ENCODE measurements around the gene ARAF.
A peak's percentile ranks its signal among the peaks of the same experiment; 100 is the strongest.
"Not testable (repeated sequence)": the region's sequence is repeated elsewhere in the genome, so short reads cannot be mapped to it uniquely, and the experiment has no call there.

Gene ARAF

DNA sequence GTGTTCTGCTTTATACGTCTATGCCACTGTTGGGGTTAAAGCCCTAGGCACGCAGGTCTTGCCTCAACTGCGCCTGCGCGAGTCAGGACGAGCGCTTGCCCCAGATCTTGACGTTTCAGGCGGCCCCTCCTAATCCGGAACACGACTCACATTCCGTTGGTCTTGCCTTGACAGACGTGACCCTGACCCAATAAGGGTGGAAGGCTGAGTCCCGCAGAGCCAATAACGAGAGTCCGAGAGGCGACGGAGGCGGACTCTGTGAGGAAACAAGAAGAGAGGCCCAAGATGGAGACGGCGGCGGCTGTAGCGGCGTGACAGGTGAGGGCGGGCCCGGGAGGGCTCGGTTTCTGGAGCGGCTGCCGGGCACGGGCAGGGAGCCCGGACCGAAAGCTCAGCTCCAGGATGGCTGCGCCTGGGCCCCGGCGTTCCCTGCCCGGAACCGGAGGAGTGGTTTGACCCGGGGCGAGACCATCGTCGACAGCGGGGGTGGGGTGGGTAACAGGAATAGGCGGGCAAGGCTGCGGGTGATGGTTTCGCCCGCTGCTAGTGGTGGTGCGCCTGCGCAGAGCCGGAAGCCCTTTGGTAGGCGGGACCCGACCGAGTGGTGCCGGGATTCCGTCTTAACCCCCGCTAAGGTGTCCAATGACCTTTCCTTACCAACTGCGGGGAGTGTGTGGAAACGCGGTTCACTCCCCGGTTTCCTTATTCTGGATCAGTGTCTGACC, at the start of gene ARAF:
TSS of gene ARAF (plus strand) at position 272 of the 725 bp plus-strand sequence. CDS start 1,763 bp downstream, outside the sequence.
- peak; percentile 69 for DNase-seq (ENCODE audit: low spot score)

DNA sequence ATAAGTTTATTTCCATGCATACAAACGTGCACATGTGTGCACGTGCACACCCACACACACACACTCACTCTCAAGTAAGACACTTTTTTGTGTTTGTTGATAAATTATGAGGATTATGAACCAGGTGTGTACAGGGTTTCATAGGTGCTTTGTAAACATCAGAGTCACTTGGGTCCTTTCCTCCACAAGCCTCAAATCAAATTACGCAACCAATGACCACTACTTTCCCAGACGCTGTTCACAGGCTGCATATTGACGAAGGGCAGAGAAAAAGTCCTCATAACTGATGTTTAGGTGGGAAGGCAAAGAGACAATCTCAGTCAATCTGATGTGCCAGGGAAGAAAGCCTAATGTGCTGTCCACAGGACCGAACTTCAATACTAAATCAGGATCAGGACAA, 48.6 kb upstream of the ARAF start:
- not testable (repeated sequence) for DNase-seq (ENCODE audit: low spot score)

DNA sequence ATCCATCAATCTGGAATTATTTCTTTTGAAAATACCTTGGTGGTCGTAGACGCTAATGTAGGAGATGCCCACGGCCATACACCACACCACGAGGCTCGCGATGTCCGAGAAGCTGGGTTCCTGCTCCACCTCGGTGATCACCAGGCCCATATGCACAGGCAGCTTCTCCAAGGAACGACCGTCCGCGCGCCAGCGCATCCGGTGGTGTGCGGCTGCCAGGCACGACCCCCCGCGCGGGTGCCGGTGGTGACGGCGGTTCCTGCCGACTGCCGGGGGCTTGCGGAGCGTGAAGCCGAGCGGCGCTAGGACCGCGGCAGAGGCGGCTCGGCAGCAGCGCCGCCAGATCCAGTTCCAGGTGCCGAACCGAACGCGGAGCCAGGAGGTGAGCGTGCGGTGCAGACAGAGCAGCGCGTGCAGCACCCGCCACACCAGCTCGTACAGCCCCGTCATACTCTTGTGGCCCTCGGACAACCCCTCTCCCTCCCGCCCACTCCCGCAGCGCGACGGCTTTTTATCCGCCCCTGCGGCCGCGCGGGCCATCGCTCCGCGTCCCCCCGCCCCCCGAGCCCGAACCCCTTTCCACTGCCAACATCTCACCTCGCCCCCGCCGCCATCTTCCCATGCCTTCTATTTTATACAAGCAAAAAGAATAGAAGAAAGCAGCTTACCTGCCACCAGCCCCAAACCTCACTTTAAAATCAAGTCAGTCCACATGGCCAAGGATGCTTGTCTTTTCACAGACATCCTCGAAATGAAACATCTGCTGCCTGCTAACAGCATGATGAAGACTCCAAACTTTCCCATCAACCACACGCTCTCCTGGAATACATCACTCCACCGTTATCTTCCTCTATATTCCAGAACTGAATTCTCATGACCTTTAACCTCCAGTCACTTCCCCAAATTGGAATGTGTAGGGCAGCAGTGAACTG, 47.7 kb upstream of the ARAF start:
- DNase-seq (ENCODE audit: low spot score) = not testable (repeated sequence)

GRCh38 chrX:47514533-47515235, 46.3 kb upstream of the ARAF start:
- no peak for DNase-seq (ENCODE audit: low spot score)

GRCh38 chrX:47515941-47516665, 44.9 kb upstream of the ARAF start:
- no peak for DNase-seq (ENCODE audit: low spot score)

DNA sequence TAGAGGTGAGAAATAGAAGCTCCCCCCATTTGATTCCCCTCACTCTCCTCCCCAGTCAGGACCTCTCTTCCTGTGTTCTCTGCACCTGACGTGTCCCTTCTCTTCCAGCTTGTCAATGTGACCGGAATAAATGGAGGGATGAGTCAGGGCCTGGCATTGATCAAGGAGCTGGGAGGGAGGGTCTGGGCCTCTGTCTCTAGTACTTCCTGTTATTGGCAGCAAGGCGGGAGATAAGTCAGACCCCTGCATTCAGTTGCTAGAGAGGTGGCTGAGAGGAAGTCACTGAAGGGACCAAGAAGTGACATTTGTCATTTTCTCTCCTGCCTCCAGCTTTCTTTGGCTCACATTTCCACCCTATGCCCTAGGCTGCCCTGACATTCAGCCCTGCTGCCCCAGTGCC, 42.9 kb upstream of the ARAF start:
- DNase-seq (ENCODE audit: low spot score) = no peak

GRCh38 chrX:47523297-47523696, 37.7 kb upstream of the ARAF start:
- peak; percentile 41 for DNase-seq (ENCODE audit: low spot score)

DNA sequence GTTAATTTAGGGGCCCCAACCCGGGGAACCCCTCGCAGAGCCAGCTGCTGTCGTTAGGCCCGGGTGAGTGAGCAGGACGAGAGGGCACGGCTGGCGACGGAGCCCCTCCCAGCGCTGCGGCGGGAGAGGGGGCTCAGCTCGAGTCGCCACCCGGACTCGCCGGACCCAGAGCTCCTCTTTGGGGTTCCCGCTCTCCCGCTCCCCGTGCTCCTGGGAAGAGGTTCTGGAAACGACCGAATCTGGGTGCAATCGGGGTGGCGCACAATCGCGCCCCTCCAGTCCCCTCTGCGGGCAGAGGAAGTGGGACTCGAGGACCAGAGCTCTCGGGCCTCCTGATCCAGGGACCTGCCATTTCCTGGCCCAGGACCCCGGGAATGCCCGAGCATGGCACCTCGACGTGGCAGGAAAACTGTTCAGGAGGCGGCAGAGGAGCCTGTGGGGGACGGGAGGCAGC, 37.3 kb upstream of the ARAF start:
- DNase-seq (ENCODE audit: low spot score) = no peak

DNA sequence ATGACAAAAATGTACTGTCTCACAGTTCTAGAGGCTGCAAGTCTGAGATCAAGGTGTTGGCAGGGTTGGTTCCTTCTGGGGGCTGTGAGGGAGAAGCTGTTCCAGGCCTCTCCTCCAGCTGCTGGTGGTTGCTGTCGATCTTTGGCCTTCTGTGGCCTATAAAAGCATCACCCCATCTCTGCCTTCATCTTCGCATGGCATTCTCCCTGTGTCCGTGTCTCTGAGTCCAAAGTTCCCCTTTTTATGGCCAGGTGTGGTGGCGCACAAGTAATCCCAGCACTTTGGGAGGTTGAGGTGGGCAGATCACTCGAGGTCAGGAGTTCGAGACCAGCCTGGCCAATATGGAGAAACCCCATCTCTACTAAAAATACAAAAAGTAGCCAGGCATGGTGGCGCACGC, 31.5 kb upstream of the ARAF start:
- no peak for DNase-seq (ENCODE audit: low spot score)

DNA sequence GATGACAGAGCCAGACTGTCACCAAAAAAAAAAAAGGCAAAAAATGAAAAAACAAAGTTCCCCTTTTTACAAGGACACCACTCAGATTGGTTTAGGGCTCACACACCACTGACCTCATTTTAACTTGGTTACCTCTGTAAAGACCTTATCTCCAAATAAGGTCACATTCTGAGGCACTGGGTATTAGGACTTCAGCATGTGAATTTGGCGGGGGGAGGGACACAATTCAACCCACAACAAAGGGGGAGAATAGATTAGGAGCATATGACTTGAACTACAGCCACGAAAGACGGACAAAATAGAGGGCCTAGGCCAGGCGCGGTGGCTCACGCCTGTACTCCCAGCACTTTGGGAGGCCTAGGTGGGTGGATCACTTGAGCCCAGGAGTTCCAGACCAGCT, 31.0 kb upstream of the ARAF start:
- no peak for DNase-seq (ENCODE audit: low spot score)

- no peak for DNase-seq (ENCODE audit: low spot score)
Measured at GRCh38 chrX:47539860-47540259, 21.1 kb upstream of the ARAF start.

- DNase-seq (ENCODE audit: low spot score) = peak; percentile 59
Measured at GRCh38 chrX:47540754-47541538, 20.1 kb upstream of the ARAF start.

- no peak for DNase-seq (ENCODE audit: low spot score)
Measured at GRCh38 chrX:47543496-47543895, 17.5 kb upstream of the ARAF start.

- DNase-seq (ENCODE audit: low spot score) = no peak
Measured at GRCh38 chrX:47556045-47556623, 4.9 kb upstream of the ARAF start.

- no peak for DNase-seq (ENCODE audit: low spot score)
Measured at GRCh38 chrX:47558436-47558835, 2.6 kb upstream of the ARAF start.

GRCh38 chrX:47560179-47560933, 649 bp upstream of the ARAF start:
- no peak for DNase-seq (ENCODE audit: low spot score)

- no peak for DNase-seq (ENCODE audit: low spot score)
Measured at GRCh38 chrX:47561659-47562151, 700 bp downstream of the ARAF start.

GRCh38 chrX:47562615-47563243, 1.7 kb downstream of the ARAF start:
- DNase-seq (ENCODE audit: low spot score) = no peak

DNA sequence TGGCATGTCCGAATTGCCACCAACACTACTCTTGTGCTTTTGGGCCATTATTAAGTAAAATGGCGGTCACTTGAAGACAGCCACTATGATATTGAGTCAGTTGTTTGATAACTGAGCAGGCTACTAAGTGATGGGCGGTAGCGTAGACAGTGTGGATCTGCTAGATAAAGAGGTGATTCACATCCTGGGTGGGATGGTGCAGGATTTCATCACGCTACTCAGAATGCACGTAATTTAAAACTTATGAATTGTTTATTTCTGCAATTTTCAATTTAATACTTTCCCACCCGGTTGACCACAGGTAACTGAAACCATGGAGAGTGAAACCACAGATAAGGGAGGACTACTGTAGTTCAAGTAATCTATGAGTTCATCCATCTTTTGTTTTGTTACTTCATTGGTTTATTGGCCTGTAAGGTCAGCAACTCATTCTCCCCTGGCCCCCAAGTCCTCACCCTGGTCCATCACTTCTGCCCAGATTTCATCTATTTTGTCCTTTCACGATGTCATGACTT, 2.9 kb downstream of the ARAF start:
- DNase-seq (ENCODE audit: low spot score) = no peak
